H9 (cell line): ENCODE data around the gene NPAS3. TPM values are rescaled to one million over a fixed set of nuclear protein-coding genes. Genes with fewer than 3 reads are reported as not detected.

Experiments
- DNase-seq: peaks from one replicate; pipeline ENCODE4 v3.0.0-alpha.2; 2017
- H2AFZ ChIP-seq: one replicate; pipeline ENCODE4 v1.6.1; 2013; ENCODE audit warnings: mild to moderate bottlenecking, low read length, control low read depth, moderate library complexity
- H2AK5ac ChIP-seq: 2 replicates; pipeline ENCODE4 v1.6.1; 2013; ENCODE audit warnings: low read length, control low read depth, mixed read lengths; ENCODE audit not compliant: insufficient read length
- H2BK120ac ChIP-seq: one replicate; pipeline ENCODE4 v1.6.1; 2013; ENCODE audit warnings: low read depth, mild to moderate bottlenecking, low read length, control low read depth, inconsistent platforms; ENCODE audit not compliant: poor library complexity, severe bottlenecking
- H2BK12ac ChIP-seq: 2 replicates; pipeline ENCODE4 v1.6.1; 2013; ENCODE audit warnings: low read length, control low read depth, mixed read lengths, low read depth; ENCODE audit not compliant: insufficient read length
- H2BK15ac ChIP-seq: 2 replicates; pipeline ENCODE4 v1.6.1; 2013; ENCODE audit warnings: low read depth, low read length, control low read depth
- H2BK20ac ChIP-seq: one replicate; pipeline ENCODE4 v1.6.1; 2013; ENCODE audit warnings: low read depth, mild to moderate bottlenecking, low read length, control low read depth, inconsistent platforms; ENCODE audit not compliant: poor library complexity, severe bottlenecking
- H2BK5ac ChIP-seq: 2 replicates; pipeline ENCODE4 v1.6.1; 2013; ENCODE audit warnings: low read length, control low read depth, mixed read lengths; ENCODE audit not compliant: insufficient read length
- H3K14ac ChIP-seq: 2 replicates; pipeline ENCODE4 v1.6.1; 2013; ENCODE audit warnings: low read length, control low read depth; ENCODE audit not compliant: insufficient read depth
- H3K18ac ChIP-seq: 2 replicates; pipeline ENCODE4 v1.6.1; 2013; ENCODE audit warnings: low read depth, mild to moderate bottlenecking, mixed read lengths, low read length, control low read depth; ENCODE audit not compliant: insufficient read length
- H3K23ac ChIP-seq: 2 replicates; pipeline ENCODE4 v1.6.1; 2013; ENCODE audit warnings: low read length, control low read depth, mixed read lengths, low read depth; ENCODE audit not compliant: insufficient read length
- H3K23me2 ChIP-seq: 2 replicates; pipeline ENCODE4 v1.6.1; 2013; ENCODE audit warnings: low read depth, mild to moderate bottlenecking, mixed read lengths, low read length, control low read depth; ENCODE audit not compliant: insufficient read length, poor library complexity, severe bottlenecking
- H3K27ac ChIP-seq: 2 replicates; pipeline ENCODE4 v1.5.1; 2013; ENCODE audit warnings: low read length, control low read depth, mixed read lengths, low read depth; ENCODE audit not compliant: insufficient read length
- H3K27me3 ChIP-seq: 2 replicates; pipeline ENCODE4 v1.6.1; 2013; ENCODE audit warnings: low read length, control low read depth, inconsistent platforms; ENCODE audit not compliant: insufficient read depth
- H3K4ac ChIP-seq: 2 replicates; pipeline ENCODE4 v1.6.1; 2013; ENCODE audit warnings: low read depth, mild to moderate bottlenecking, control low read depth, inconsistent platforms, low read length, moderate library complexity
- H3K4me1 ChIP-seq: 2 replicates; pipeline ENCODE4 v1.6.1; 2013; ENCODE audit warnings: low read length, control low read depth, inconsistent platforms; ENCODE audit not compliant: insufficient read depth
- H3K4me2 ChIP-seq: 2 replicates; pipeline ENCODE4 v1.6.1; 2013; ENCODE audit warnings: low read length, control low read depth, mixed read lengths; ENCODE audit not compliant: insufficient read length, insufficient read depth
- H3K56ac ChIP-seq: 2 replicates; pipeline ENCODE4 v1.6.1; 2013; ENCODE audit warnings: low read depth, mild to moderate bottlenecking, mixed read lengths, low read length, control low read depth; ENCODE audit not compliant: insufficient read length
- H3K79me1 ChIP-seq: 2 replicates; pipeline ENCODE4 v1.6.1; 2013; ENCODE audit warnings: low read depth, mild to moderate bottlenecking, moderate library complexity, low read length, control low read depth, inconsistent platforms; ENCODE audit not compliant: insufficient read depth, poor library complexity, severe bottlenecking
- H3K79me2 ChIP-seq: 2 replicates; pipeline ENCODE4 v1.6.1; 2013; ENCODE audit warnings: low read length, control low read depth, inconsistent platforms; ENCODE audit not compliant: insufficient read depth
- H3K9ac ChIP-seq: 2 replicates; pipeline ENCODE4 v1.6.1; 2013; ENCODE audit warnings: low read length, control low read depth, mixed read lengths; ENCODE audit not compliant: insufficient read length; ENCODE audit errors: extremely low read depth
- H3K9me3 ChIP-seq: one replicate; pipeline ENCODE4 v1.6.1; 2013; ENCODE audit warnings: low read depth, low read length, inconsistent platforms; ENCODE audit not compliant: control insufficient read depth
- H3T11ph ChIP-seq: one replicate; pipeline ENCODE4 v1.6.1; 2013; ENCODE audit warnings: mild to moderate bottlenecking, low read length, control low read depth, inconsistent platforms
- H4K20me1 ChIP-seq: one replicate; pipeline ENCODE4 v1.6.1; 2013; ENCODE audit not compliant: control insufficient read depth, insufficient read length, insufficient read depth
- H4K5ac ChIP-seq: 2 replicates; pipeline ENCODE4 v1.6.1; 2013; ENCODE audit warnings: low read depth, mild to moderate bottlenecking, mixed read lengths, low read length, control low read depth; ENCODE audit not compliant: insufficient read length
- H4K8ac ChIP-seq: replicated peaks from 2 replicates; pipeline ENCODE4 v1.6.1; 2013; ENCODE audit warnings: low read length, control low read depth, mixed read lengths, low read depth; ENCODE audit not compliant: insufficient read length
- H4K91ac ChIP-seq: 2 replicates; pipeline ENCODE4 v1.6.1; 2013; ENCODE audit warnings: low read depth, mild to moderate bottlenecking, moderate library complexity, mixed read lengths, low read length, control low read depth; ENCODE audit not compliant: insufficient read length
- H3K27ac Mint-ChIP-seq, 3 experiments: 2 replicates in 2 of 3; 3 replicates in 1 of 3; pipeline ENCODE4 v1.8.0; 2020 to 2021; ENCODE audit warnings: mixed read lengths in 3 of 3, mild to moderate bottlenecking in 1 of 3, moderate library complexity in 1 of 3
- H3K27me3 Mint-ChIP-seq: 2 replicates; pipeline ENCODE4 v1.8.0; 2021; ENCODE audit warnings: low read depth, mild to moderate bottlenecking, moderate library complexity, mixed read lengths
- H3K36me3 Mint-ChIP-seq, 3 experiments: 2 replicates in 2 of 3; 3 replicates in 1 of 3; pipeline ENCODE4 v1.8.0; 2020 to 2021; ENCODE audit warnings: low read depth in 3 of 3, mixed read lengths in 3 of 3; ENCODE audit not compliant: insufficient read depth in 1 of 3
- H3K4me1 Mint-ChIP-seq, 2 experiments: 2 replicates each; pipeline ENCODE4 v1.8.0; 2020; ENCODE audit warnings: mixed read lengths in 2 of 2
- H3K4me3 Mint-ChIP-seq, 2 experiments: 2 replicates in 1 of 2; 3 replicates in 1 of 2; pipeline ENCODE4 v1.8.0; 2020 to 2021; ENCODE audit warnings: mild to moderate bottlenecking in 2 of 2, mixed read lengths in 2 of 2, moderate library complexity in 1 of 2
- H3K9me3 Mint-ChIP-seq, 2 experiments: 2 replicates in 1 of 2; 3 replicates in 1 of 2; pipeline ENCODE4 v1.8.0; 2020; ENCODE audit warnings: mild to moderate bottlenecking in 2 of 2, mixed read lengths in 2 of 2, moderate library complexity in 1 of 2
- WGBS: extraction: QIAGEN DNeasy Blood & Tissue Kit; methylation state at CpG from one replicate; pipeline ENCODE4 v1.1.7; 2013; ENCODE audit warnings: missing lambda C conversion rate, low lambda C conversion rate, mixed read lengths; ENCODE audit not compliant: insufficient read length; ENCODE audit errors: extremely low coverage; 5-methylcytosine and 5-hydroxymethylcytosine counted together
- total RNA-seq: library from RNA; stranded (reverse); gene quantifications from 2 replicates; pipeline ENCODE4 v1.2.1, GENCODE V29; 2021
- TF ChIP-seq, protein P1 (sequence below): fragments of 200-600 bp; sonication (generic); conservative IDR thresholded peaks from 3 replicates; pipeline ENCODE4 v1.8.0; 2021; ENCODE audit warnings: antibody characterized with exemption, mild to moderate bottlenecking

Gene NPAS3
- total RNA-seq, 1 experiment from 2014 or later = 0.17 TPM

DNA sequence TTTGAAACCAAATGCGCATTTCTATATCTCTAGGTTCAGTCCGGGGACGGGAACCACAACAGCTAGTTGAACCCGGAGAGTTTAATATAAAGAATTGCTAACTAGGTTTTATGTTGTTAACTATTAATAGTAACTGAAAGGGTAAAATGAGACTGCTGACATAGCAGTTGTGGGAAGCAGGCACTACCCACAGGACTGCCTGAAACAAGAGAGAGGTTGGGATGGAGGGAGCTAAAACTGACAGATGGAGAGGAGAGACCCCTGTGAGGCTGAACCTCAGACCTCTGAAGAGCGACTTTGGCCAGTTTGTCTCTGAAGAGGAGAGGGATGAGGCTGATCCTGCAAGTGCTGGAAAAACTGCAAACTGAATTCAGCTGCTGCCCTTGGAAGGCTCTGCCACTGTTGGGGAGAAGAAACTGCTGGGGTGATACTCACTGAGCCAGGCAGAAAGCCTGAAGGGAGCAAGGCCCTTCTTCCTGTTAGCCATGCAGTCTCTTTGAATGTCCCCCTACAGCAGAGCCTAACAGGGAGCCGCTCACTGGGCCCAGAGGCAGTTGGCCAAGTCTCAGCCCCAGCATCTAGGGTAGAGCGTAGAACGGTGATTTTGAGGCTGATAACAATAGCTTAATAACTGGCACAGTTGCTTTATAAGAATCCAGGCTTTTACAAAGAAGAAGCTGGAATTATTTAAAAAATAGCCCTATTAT is 172.2 kb downstream of the NPAS3 start:
- H3K9me3 Mint-ChIP-seq = no peaks in the 10 kb centered on the region; a peak in 1 of 5 replicates
- H3K9ac ChIP-seq = no peak overlapping the region
- H3K14ac ChIP-seq = no peak overlapping the region

More for the DNA sequence above, 172.2 kb downstream of the NPAS3 start:
- no CpG with 5 or more reads among the region's 8 CpGs for WGBS
- Histone ChIP-seq H3K23me2 (no peaks in the 10 kb centered on the region), H3K23ac (no peak overlapping the region), H3K4me1 (no peaks in the 10 kb centered on the region), H2AFZ (peak overlapping the region; percentile 6), H3K56ac (no peak overlapping the region), H3K79me1 (no peaks in the 10 kb centered on the region), H3K27me3 (no peaks in the 10 kb centered on the region), H4K8ac (no peak overlapping the region), H3K18ac (no peak overlapping the region), H2BK20ac (no peak overlapping the region), H2BK15ac (no peak overlapping the region), H4K91ac (no peak overlapping the region), H3K9me3 (no peaks in the 10 kb centered on the region), H3K4me2 (peak overlapping the region; percentile 17), H4K5ac (no peak overlapping the region), H2BK5ac (no peak overlapping the region), H3K27ac (no peak overlapping the region), H3T11ph (no peak overlapping the region), H3K4ac (no peak overlapping the region), H3K79me2 (no peaks in the 10 kb centered on the region), H2AK5ac (no peak overlapping the region), H2BK120ac (no peak overlapping the region), H2BK12ac (no peak overlapping the region), H4K20me1 (no peaks in the 10 kb centered on the region)
- Mint-ChIP-seq H3K27ac (peak overlapping the region in 2 of 3 experiments; percentile 78 to 87; a peak in 4 of 7 replicates), H3K4me3 (no peak overlapping the region; a peak in 1 of 5 replicates), H3K36me3 (no peaks in the 10 kb centered on the region), H3K27me3 (no peaks in the 10 kb centered on the region), H3K4me1 (peaks cover 9 to 12% of the 10 kb centered on the region in 2 experiments)
- TF ChIP-seq, protein P1, sequence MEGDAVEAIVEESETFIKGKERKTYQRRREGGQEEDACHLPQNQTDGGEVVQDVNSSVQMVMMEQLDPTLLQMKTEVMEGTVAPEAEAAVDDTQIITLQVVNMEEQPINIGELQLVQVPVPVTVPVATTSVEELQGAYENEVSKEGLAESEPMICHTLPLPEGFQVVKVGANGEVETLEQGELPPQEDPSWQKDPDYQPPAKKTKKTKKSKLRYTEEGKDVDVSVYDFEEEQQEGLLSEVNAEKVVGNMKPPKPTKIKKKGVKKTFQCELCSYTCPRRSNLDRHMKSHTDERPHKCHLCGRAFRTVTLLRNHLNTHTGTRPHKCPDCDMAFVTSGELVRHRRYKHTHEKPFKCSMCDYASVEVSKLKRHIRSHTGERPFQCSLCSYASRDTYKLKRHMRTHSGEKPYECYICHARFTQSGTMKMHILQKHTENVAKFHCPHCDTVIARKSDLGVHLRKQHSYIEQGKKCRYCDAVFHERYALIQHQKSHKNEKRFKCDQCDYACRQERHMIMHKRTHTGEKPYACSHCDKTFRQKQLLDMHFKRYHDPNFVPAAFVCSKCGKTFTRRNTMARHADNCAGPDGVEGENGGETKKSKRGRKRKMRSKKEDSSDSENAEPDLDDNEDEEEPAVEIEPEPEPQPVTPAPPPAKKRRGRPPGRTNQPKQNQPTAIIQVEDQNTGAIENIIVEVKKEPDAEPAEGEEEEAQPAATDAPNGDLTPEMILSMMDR = no peak
- peak; percentile 28 for DNase-seq
